IPS-20b (cell line): ENCODE measurements around the gene CD96.
"Not testable (repeated sequence)": the region's sequence is repeated elsewhere in the genome, so short reads cannot be mapped to it uniquely, and the experiment has no call there.

Experiments used
- H3K27ac ChIP-seq: one replicate; pipeline ENCODE4 v1.5.1; 2013; ENCODE audit warnings: low read length
- H3K27me3 ChIP-seq: 2 replicates; pipeline ENCODE4 v1.6.1; 2013; ENCODE audit warnings: mild to moderate bottlenecking, low read length, inconsistent platforms; ENCODE audit not compliant: insufficient read depth
- H3K36me3 ChIP-seq: 2 replicates; pipeline ENCODE4 v1.6.1; 2013; ENCODE audit warnings: low read depth, mild to moderate bottlenecking, inconsistent platforms, low read length, moderate library complexity; ENCODE audit not compliant: insufficient read depth
- H3K4me1 ChIP-seq: 2 replicates; pipeline ENCODE4 v1.6.1; 2013; ENCODE audit warnings: mild to moderate bottlenecking, control low read depth, inconsistent platforms, low read length, moderate library complexity; ENCODE audit not compliant: insufficient read depth
- H3K4me3 ChIP-seq: 2 replicates; pipeline ENCODE4 v1.5.1; 2013; ENCODE audit warnings: mild to moderate bottlenecking, low read length, inconsistent platforms
- H3K9ac ChIP-seq: 2 replicates; pipeline ENCODE4 v1.6.1; 2013; ENCODE audit warnings: low read depth, mild to moderate bottlenecking, inconsistent platforms, low read length, moderate library complexity
- H3K9me3 ChIP-seq: 2 replicates; pipeline ENCODE4 v1.6.1; 2013; ENCODE audit warnings: mild to moderate bottlenecking, low read depth, low read length, inconsistent platforms; ENCODE audit not compliant: insufficient read depth

Gene CD96

DNA sequence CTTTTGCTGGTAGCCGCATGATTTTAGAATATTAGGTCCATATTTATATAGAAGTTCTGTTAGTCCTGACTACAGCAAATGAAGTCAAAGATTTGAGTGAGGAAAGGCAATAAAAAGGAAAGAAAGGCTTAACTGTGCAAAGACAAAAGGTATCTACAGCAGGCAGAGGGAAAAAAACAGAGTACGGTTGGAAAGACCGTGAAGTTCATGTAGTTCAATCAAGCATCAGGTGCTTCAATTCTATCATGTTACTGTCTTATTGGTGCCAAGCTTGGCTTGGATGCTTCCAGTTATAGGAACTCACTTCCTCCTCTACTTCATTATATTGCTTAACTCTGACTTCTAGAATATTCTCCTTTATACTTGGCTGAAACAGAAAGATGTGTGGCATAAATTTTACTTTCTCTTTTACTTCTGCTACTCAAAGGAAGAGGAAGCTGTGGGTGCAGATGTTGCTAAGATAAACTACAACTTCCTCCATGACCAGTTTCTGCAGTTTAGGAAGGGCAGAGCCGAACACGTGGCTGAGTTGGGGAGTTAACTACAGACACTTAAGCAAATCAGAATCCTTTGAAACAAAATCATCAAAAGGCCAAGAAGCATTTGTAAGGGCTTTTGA is 125.7 kb downstream of the CD96 start:
- Histone ChIP-seq H3K36me3 (no peaks in the 10 kb centered on the region), H3K27me3 (peaks cover under 1% of the 10 kb centered on the region), H3K9me3 (peaks cover 10% of the 10 kb centered on the region), H3K9ac (no peak overlapping the region), H3K4me1 (no peaks in the 10 kb centered on the region), H3K27ac (no peak overlapping the region), H3K4me3 (no peak overlapping the region)

- Histone ChIP-seq H3K27me3 (peaks cover 7% of the 10 kb centered on the region), H3K9me3 (peaks cover 4% of the 10 kb centered on the region; the same call in 1 of the 2 replicates), H3K4me1 (no peaks in the 10 kb centered on the region), H3K27ac (no peak overlapping the region), H3K36me3 (no peaks in the 10 kb centered on the region), H3K9ac (no peak overlapping the region), H3K4me3 (no peak overlapping the region)
Measured at GRCh38 chr3:111668326-111668725, 126.3 kb downstream of the CD96 start.

GRCh38 chr3:111668888-111669488 is 127.0 kb downstream of the CD96 start:
- H3K4me3 ChIP-seq: no peak overlapping the region
- H3K9me3 ChIP-seq: peaks cover 2% of the 10 kb centered on the region; the same call in 1 of the 2 replicates
- H3K4me1 ChIP-seq: no peaks in the 10 kb centered on the region
- peaks cover 13% of the 10 kb centered on the region for H3K27me3 ChIP-seq
- H3K9ac ChIP-seq: no peak overlapping the region
- H3K36me3 ChIP-seq: no peaks in the 10 kb centered on the region
- H3K27ac ChIP-seq: no peak overlapping the region

- Histone ChIP-seq H3K9ac (no peak overlapping the region), H3K27me3 (peaks cover 16% of the 10 kb centered on the region), H3K9me3 (no peaks in the 10 kb centered on the region), H3K4me3 (no peak overlapping the region), H3K27ac (no peak overlapping the region), H3K36me3 (no peaks in the 10 kb centered on the region), H3K4me1 (no peaks in the 10 kb centered on the region)
Measured at GRCh38 chr3:111669926-111670630, 128.1 kb downstream of the CD96 start.

GRCh38 chr3:111672461-111672860 is 130.5 kb downstream of the CD96 start:
- H3K36me3 ChIP-seq, H3K4me1 ChIP-seq, H3K4me3 ChIP-seq, H3K9me3 ChIP-seq, H3K9ac ChIP-seq, H3K27ac ChIP-seq: not testable (repeated sequence)
- peaks cover 16% of the 10 kb centered on the region for H3K27me3 ChIP-seq

GRCh38 chr3:111675846-111676210 is 133.8 kb downstream of the CD96 start:
- Histone ChIP-seq H3K9ac (no peak overlapping the region), H3K27ac (no peak overlapping the region), H3K4me3 (peak overlapping the region; percentile 89; the same call in 1 of the 2 replicates)

GRCh38 chr3:111676211-111677006 is 134.4 kb downstream of the CD96 start:
- no peaks in the 10 kb centered on the region for H3K4me1 ChIP-seq
- H3K9me3 ChIP-seq: no peaks in the 10 kb centered on the region
- H3K4me3 ChIP-seq: no peak overlapping the region
- H3K27me3 ChIP-seq: peaks cover 16% of the 10 kb centered on the region
- no peak overlapping the region for H3K27ac ChIP-seq
- no peaks in the 10 kb centered on the region for H3K36me3 ChIP-seq
- no peak overlapping the region for H3K9ac ChIP-seq

More at GRCh38 chr3:111675846-111676210, 133.8 kb downstream of the CD96 start:
- H3K27me3 ChIP-seq: peaks cover 16% of the 10 kb centered on the region
- no peaks in the 10 kb centered on the region for H3K9me3 ChIP-seq
- no peaks in the 10 kb centered on the region for H3K36me3 ChIP-seq
- no peaks in the 10 kb centered on the region for H3K4me1 ChIP-seq

- no peaks in the 10 kb centered on the region for H3K9me3 ChIP-seq
- no peak overlapping the region for H3K4me3 ChIP-seq
- H3K4me1 ChIP-seq: no peaks in the 10 kb centered on the region
- peaks cover 16% of the 10 kb centered on the region for H3K27me3 ChIP-seq
- H3K9ac ChIP-seq: no peak overlapping the region
- no peaks in the 10 kb centered on the region for H3K36me3 ChIP-seq
- H3K27ac ChIP-seq: no peak overlapping the region
Measured at GRCh38 chr3:111677007-111677392, 135.0 kb downstream of the CD96 start.

- H3K4me1 ChIP-seq: no peaks in the 10 kb centered on the region
- H3K27ac ChIP-seq: no peak overlapping the region
- H3K9ac ChIP-seq: no peak overlapping the region
- H3K36me3 ChIP-seq: no peaks in the 10 kb centered on the region
- H3K4me3 ChIP-seq: no peak overlapping the region
- H3K9me3 ChIP-seq: no peaks in the 10 kb centered on the region
- H3K27me3 ChIP-seq: no peaks in the 10 kb centered on the region
Measured at GRCh38 chr3:111681661-111682426, 139.8 kb downstream of the CD96 start.

GRCh38 chr3:111684640-111685039 is 142.6 kb downstream of the CD96 start:
- no peaks in the 10 kb centered on the region for H3K4me1 ChIP-seq
- no peak overlapping the region for H3K4me3 ChIP-seq
- no peak overlapping the region for H3K9ac ChIP-seq
- H3K27me3 ChIP-seq: no peaks in the 10 kb centered on the region
- no peaks in the 10 kb centered on the region for H3K9me3 ChIP-seq
- no peak overlapping the region for H3K27ac ChIP-seq
- no peaks in the 10 kb centered on the region for H3K36me3 ChIP-seq

DNA sequence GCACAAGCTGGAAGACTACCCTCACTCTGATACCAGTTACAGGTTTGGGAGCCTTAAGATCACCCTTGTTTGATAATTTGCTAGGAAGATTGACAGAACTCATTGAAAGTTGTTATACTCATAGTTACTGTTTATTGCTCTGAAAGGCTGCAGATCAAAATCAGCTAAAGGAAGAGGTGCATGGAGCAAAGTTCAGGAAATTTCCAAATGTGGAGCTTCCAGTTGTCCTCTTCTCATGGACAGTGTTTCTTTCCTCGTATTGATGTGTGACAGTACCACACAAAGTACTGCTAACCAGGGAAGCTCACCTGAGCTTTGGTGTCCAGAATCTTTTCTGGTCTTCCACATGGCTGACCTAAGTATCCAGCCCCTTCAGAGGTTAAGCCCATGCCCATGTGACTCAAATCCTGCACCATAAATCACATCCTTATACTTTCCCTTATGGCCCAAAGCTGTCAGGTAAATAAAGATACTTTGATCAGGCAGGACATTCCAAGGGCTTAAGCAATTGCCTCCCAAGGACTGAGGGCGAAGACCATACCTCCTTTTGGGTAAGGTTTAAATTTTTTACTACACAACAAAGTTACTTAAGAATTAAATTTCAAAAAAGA is 146.3 kb downstream of the CD96 start:
- H3K27me3 ChIP-seq: no peaks in the 10 kb centered on the region
- H3K27ac ChIP-seq: no peak overlapping the region
- no peak overlapping the region for H3K4me3 ChIP-seq
- peaks cover 3% of the 10 kb centered on the region; the same call in 1 of the 2 replicates for H3K4me1 ChIP-seq
- H3K9me3 ChIP-seq: no peaks in the 10 kb centered on the region
- no peak overlapping the region for H3K9ac ChIP-seq
- no peaks in the 10 kb centered on the region for H3K36me3 ChIP-seq
